ENCODE results near the gene WDR18.

Gene WDR18

DNA sequence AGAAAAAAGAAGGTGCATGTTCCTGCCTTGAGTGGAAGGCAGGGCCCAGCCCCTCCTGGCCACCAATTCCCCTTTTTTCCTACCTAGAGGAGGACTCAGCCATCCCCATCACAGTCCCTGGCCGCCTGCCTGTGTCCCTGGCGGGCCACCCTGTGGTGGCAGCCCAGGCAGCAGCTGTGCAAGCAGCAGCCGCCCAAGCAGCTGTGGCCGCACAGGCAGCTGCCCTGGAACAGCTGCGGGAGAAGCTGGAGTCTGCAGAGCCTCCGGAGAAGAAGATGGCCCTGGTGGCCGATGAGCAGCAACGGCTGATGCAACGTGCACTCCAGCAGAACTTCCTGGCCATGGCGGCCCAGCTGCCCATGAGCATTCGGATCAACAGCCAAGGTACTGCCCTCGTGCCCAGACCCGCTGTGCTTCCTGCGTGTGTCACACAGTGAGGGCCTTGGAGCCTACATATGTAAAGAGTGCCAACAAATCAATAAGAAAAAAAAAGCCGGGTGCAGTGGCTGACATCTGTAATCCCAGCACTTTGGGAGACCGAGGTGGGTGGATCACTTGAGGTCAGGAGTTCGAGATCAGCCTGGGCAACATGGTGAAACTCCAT is 17.6 kb upstream of the WDR18 start:
- H3K4me1 ChIP-seq (ENCODE audit: control insufficient read depth, insufficient read depth, low read length, poor library complexity, severe bottlenecking), result no peaks in the 10 kb centered on the region
- peaks cover 10% of the 10 kb centered on the region for H3K36me3 ChIP-seq (ENCODE audit: control insufficient read depth, insufficient read depth, low read length)
- H3K4me3 ChIP-seq (ENCODE audit: insufficient read depth, low read depth, low read length, poor library complexity, severe bottlenecking), result no peak overlapping the region
- no peak for DNase-seq
- H3K9me3 ChIP-seq (ENCODE audit: control insufficient read depth, low read length), result peaks cover 5% of the 10 kb centered on the region
- no peak overlapping the region for H3K27ac ChIP-seq (ENCODE audit: insufficient read depth, low read length, poor library complexity, severe bottlenecking)
- H3K27me3 ChIP-seq (replicated peaks; ENCODE audit: control insufficient read depth, insufficient read depth, low read length, poor library complexity, severe bottlenecking), result no peaks in the 10 kb centered on the region

DNA sequence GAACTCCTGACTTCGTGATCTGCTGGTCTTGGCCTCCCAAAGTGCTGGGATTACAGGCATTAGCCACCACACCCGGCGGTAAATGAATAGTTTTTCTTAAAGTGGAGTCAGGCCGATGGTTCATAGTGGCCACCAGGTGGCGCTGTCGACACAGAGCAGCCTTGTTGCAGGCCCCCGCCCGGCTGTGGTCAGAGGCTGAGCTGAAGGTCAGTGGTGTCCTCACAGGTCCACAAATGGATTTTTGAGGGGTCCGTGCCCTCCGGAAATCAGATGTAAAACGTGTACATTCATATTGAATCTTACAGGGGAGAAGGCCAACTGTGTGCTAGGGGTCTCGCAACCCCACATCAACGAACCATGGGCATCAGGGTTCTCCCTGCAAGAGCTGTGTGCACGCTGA is 13.4 kb upstream of the WDR18 start:
- Histone ChIP-seq H3K36me3 (ENCODE audit: control insufficient read depth, insufficient read depth, low read length) (peaks cover 10% of the 10 kb centered on the region), H3K27me3 (replicated peaks; ENCODE audit: control insufficient read depth, insufficient read depth, low read length, poor library complexity, severe bottlenecking) (no peaks in the 10 kb centered on the region), H3K4me3 (ENCODE audit: insufficient read depth, low read depth, low read length, poor library complexity, severe bottlenecking) (no peak overlapping the region), H3K27ac (ENCODE audit: insufficient read depth, low read length, poor library complexity, severe bottlenecking) (no peak overlapping the region), H3K9me3 (ENCODE audit: control insufficient read depth, low read length) (peaks cover 5% of the 10 kb centered on the region), H3K4me1 (ENCODE audit: control insufficient read depth, insufficient read depth, low read length, poor library complexity, severe bottlenecking) (no peaks in the 10 kb centered on the region)
- no peak for DNase-seq

DNA sequence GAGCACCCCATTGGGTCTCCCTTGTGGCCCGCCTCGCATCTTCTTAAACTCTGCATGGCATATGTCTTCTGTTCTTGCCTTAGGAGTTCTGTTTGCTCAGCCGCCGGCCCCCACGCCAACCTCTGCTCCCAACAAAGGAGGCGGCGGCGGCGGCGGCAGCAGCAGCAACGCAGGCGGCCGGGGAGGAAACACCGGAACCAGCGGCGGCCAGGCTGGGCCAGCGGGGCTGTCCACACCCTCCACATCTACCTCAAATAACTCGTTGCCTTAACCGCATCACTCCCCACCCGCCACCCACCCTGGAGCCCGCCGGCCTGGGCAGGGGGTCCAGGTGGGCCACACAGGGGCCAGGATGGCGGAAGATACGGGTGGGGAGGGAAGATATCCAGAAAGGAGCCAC is 12.3 kb upstream of the WDR18 start:
- DNase-seq, result no peak
- peaks cover 5% of the 10 kb centered on the region for H3K9me3 ChIP-seq (ENCODE audit: control insufficient read depth, low read length)
- H3K4me1 ChIP-seq (ENCODE audit: control insufficient read depth, insufficient read depth, low read length, poor library complexity, severe bottlenecking), result no peaks in the 10 kb centered on the region
- no peak overlapping the region for H3K27ac ChIP-seq (ENCODE audit: insufficient read depth, low read length, poor library complexity, severe bottlenecking)
- H3K4me3 ChIP-seq (ENCODE audit: insufficient read depth, low read depth, low read length, poor library complexity, severe bottlenecking), result no peak overlapping the region
- H3K36me3 ChIP-seq (ENCODE audit: control insufficient read depth, insufficient read depth, low read length), result peaks cover 10% of the 10 kb centered on the region
- no peaks in the 10 kb centered on the region for H3K27me3 ChIP-seq (replicated peaks; ENCODE audit: control insufficient read depth, insufficient read depth, low read length, poor library complexity, severe bottlenecking)

DNA sequence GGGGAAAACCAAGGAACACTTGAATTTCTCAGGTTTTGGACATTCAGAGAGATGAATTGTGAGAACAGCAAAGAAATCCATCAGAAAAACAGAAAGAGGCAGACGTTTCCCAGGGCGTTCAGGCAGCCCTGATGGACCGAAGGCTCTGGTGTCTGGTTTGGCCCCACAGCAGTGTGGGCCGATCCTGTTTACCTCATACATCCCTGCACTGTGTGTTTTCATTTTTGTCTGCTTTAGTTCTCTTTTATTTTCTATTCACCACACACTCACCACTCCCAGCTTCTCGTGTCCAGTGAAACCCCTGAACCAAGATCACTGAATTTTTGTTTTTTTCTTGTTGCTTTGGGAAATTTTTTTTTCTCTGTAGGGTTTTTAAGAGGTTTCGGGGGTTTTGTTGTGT is 11.9 kb upstream of the WDR18 start:
- peaks cover 5% of the 10 kb centered on the region for H3K9me3 ChIP-seq (ENCODE audit: control insufficient read depth, low read length)
- DNase-seq, result no peak
- no peaks in the 10 kb centered on the region for H3K4me1 ChIP-seq (ENCODE audit: control insufficient read depth, insufficient read depth, low read length, poor library complexity, severe bottlenecking)
- no peaks in the 10 kb centered on the region for H3K27me3 ChIP-seq (replicated peaks; ENCODE audit: control insufficient read depth, insufficient read depth, low read length, poor library complexity, severe bottlenecking)
- peaks cover 10% of the 10 kb centered on the region for H3K36me3 ChIP-seq (ENCODE audit: control insufficient read depth, insufficient read depth, low read length)
- H3K4me3 ChIP-seq (ENCODE audit: insufficient read depth, low read depth, low read length, poor library complexity, severe bottlenecking), result no peak overlapping the region
- H3K27ac ChIP-seq (ENCODE audit: insufficient read depth, low read length, poor library complexity, severe bottlenecking), result no peak overlapping the region

DNA sequence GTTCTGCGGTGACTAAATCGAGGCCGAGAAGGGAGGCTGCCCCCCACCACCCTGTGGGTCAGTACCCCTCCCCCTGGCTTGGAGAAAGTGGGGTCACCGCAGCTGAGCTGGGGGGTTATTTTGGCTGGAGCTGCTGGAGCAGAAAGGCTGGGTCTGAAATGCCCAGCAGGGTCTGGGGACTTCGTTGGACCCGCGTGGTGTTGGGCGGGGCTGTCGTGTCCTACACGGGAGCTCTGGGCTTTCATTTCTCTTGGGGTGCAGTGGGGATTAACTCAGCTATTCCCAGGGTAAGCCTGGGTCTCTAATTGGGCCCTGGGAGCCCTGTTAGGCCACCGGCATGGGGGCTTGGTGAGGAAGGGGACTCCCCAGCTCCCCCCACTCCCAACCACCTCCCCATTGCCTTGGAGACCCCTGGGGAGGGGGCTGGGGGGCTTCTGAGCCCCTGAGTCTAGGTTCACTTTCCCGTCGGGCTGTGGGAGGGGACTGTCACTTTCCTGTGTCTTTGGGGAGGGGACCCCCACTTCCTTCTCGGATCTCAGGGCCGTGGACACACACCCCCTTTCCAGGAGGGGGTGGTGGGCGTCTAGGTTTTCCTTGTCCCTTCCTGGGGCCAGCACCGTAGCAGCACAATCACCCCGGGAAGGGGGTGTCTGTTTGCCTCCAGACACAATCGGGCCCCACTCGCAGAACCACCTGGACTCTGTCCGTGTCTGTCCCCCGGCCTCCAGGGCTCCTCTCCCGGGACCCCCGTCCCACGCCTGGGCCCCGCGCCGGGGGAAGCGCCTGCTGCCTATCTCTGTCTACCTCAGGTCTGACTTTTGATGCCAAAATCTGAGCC is 10.2 kb upstream of the WDR18 start:
- no peak for DNase-seq
- peaks cover 10% of the 10 kb centered on the region for H3K36me3 ChIP-seq (ENCODE audit: control insufficient read depth, insufficient read depth, low read length)

DNA sequence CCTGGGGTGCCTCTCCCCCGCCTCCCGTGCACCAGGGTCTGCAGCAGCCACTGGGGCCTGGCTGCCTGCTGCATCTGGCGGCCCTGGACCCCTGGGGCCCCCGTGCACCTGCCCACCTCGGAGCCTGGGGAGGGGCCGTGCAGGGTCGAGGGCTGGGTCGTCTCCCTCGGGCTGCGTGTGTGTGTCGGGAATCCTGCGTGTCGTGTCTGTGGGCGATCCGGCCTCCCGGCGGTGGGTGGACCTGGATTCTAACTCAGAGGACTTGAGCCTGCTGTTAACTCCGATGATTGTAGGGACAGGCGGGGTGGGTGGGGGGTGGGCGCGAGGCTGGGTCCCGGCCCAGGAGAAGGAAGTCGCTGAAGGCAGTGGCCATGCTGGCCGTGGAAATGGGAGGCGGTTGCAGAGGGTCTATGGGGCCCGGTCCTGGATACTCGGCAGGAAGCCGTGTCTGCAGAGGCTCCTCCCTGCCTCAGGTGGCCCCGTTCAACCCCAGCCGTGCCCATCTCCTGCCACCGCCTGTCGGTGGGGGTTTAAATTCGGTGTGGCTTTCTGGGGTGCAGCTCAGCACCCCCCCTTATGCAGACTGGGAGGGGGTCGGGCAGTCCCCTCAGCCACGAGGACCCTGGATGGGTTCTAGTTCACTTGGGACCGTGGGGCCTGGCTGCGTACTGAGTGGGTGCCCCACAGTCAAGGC is 9.4 kb upstream of the WDR18 start:
- H3K9me3 ChIP-seq (ENCODE audit: control insufficient read depth, low read length), result peaks cover 5% of the 10 kb centered on the region
- no peak overlapping the region for H3K27ac ChIP-seq (ENCODE audit: insufficient read depth, low read length, poor library complexity, severe bottlenecking)
- H3K4me3 ChIP-seq (ENCODE audit: insufficient read depth, low read depth, low read length, poor library complexity, severe bottlenecking), result no peak overlapping the region
- H3K36me3 ChIP-seq (ENCODE audit: control insufficient read depth, insufficient read depth, low read length), result peaks cover 10% of the 10 kb centered on the region
- no peak for DNase-seq
- H3K4me1 ChIP-seq (ENCODE audit: control insufficient read depth, insufficient read depth, low read length, poor library complexity, severe bottlenecking), result no peaks in the 10 kb centered on the region
- H3K27me3 ChIP-seq (replicated peaks; ENCODE audit: control insufficient read depth, insufficient read depth, low read length, poor library complexity, severe bottlenecking), result no peaks in the 10 kb centered on the region

More for the DNA sequence above, 10.2 kb upstream of the WDR18 start:
- Histone ChIP-seq H3K4me1 (ENCODE audit: control insufficient read depth, insufficient read depth, low read length, poor library complexity, severe bottlenecking) (no peaks in the 10 kb centered on the region), H3K27me3 (replicated peaks; ENCODE audit: control insufficient read depth, insufficient read depth, low read length, poor library complexity, severe bottlenecking) (no peaks in the 10 kb centered on the region), H3K27ac (ENCODE audit: insufficient read depth, low read length, poor library complexity, severe bottlenecking) (no peak overlapping the region), H3K9me3 (ENCODE audit: control insufficient read depth, low read length) (peaks cover 5% of the 10 kb centered on the region), H3K4me3 (ENCODE audit: insufficient read depth, low read depth, low read length, poor library complexity, severe bottlenecking) (no peak overlapping the region)

DNA sequence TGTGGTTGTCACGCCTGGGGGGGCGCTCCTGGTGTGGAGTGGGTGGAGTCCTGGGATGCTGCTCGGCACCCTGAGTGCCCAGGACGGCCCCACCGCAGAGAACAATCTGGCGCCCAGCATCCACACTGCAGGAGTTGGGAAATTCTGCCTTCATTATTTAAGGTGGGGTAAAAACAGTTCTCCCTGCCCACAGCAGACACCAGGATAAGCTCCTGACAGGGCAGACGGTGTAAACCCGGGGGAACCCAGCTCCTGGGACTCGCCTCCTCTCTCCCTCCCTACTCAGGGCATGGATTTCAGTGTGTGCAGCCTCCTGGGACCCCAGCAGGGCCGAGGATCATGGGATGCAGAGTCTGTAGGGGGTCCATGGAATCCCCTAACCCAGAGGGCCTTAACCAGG is 7.7 kb upstream of the WDR18 start:
- Histone ChIP-seq H3K4me3 (ENCODE audit: insufficient read depth, low read depth, low read length, poor library complexity, severe bottlenecking) (no peak overlapping the region), H3K9me3 (ENCODE audit: control insufficient read depth, low read length) (no peaks in the 10 kb centered on the region), H3K36me3 (ENCODE audit: control insufficient read depth, insufficient read depth, low read length) (no peaks in the 10 kb centered on the region), H3K27me3 (replicated peaks; ENCODE audit: control insufficient read depth, insufficient read depth, low read length, poor library complexity, severe bottlenecking) (no peaks in the 10 kb centered on the region), H3K27ac (ENCODE audit: insufficient read depth, low read length, poor library complexity, severe bottlenecking) (no peak overlapping the region), H3K4me1 (ENCODE audit: control insufficient read depth, insufficient read depth, low read length, poor library complexity, severe bottlenecking) (no peaks in the 10 kb centered on the region)
- DNase-seq, result no peak

DNA sequence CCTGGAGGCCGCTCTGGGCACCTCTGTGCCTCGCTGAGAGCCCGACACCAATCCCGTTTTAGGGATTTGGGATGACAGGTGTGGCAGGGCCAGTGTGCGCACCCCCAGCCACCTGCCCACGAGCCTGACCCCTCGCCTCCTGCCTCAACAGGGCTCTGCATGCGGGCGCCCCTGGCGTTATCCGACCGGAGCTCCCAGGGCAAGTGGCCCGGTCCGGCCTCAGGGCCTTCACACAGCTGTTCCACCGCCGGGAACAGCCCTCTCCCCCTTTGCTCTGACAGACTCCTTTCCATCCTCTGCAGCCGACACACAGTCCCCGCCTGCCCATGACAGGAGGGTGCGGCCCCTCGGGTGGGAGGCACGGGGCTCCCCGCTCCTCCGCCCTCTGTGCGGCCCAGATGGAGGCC is 7.1 kb upstream of the WDR18 start:
- no peak for DNase-seq
- Histone ChIP-seq H3K27me3 (replicated peaks; ENCODE audit: control insufficient read depth, insufficient read depth, low read length, poor library complexity, severe bottlenecking) (no peaks in the 10 kb centered on the region), H3K27ac (ENCODE audit: insufficient read depth, low read length, poor library complexity, severe bottlenecking) (no peak overlapping the region), H3K4me1 (ENCODE audit: control insufficient read depth, insufficient read depth, low read length, poor library complexity, severe bottlenecking) (no peaks in the 10 kb centered on the region), H3K36me3 (ENCODE audit: control insufficient read depth, insufficient read depth, low read length) (no peaks in the 10 kb centered on the region), H3K9me3 (ENCODE audit: control insufficient read depth, low read length) (no peaks in the 10 kb centered on the region), H3K4me3 (ENCODE audit: insufficient read depth, low read depth, low read length, poor library complexity, severe bottlenecking) (no peak overlapping the region)

DNA sequence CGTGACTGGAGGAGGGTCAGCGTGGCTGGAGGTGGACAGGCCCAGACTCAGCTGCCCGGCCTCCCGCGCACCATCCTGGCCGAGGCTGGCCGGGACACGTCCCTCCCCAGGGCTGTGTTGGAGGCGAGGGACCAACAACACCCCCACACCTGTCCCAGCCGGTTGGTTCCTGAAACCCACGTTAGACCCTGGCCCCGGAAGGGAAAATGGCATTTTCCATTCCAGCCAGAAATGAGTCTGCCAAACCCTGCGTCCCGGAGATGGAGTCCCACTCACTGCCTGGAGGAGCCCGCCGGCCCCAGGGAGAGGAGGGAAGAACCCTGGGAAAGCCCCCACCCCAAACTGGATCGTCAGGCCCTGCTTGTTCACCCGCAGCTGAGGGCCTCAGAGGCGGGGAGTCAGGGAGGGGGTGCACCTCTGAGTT is 4.8 kb upstream of the WDR18 start:
- DNase-seq, result no peak
- Histone ChIP-seq H3K27me3 (replicated peaks; ENCODE audit: control insufficient read depth, insufficient read depth, low read length, poor library complexity, severe bottlenecking) (no peaks in the 10 kb centered on the region), H3K4me3 (ENCODE audit: insufficient read depth, low read depth, low read length, poor library complexity, severe bottlenecking) (no peak overlapping the region), H3K4me1 (ENCODE audit: control insufficient read depth, insufficient read depth, low read length, poor library complexity, severe bottlenecking) (peaks cover 16% of the 10 kb centered on the region), H3K36me3 (ENCODE audit: control insufficient read depth, insufficient read depth, low read length) (no peaks in the 10 kb centered on the region), H3K27ac (ENCODE audit: insufficient read depth, low read length, poor library complexity, severe bottlenecking) (no peak overlapping the region), H3K9me3 (ENCODE audit: control insufficient read depth, low read length) (no peaks in the 10 kb centered on the region)
